ENCODE results near the gene PCDHA6. TPM values are rescaled to one million over a fixed set of nuclear protein-coding genes. Genes with fewer than 3 reads are reported as not detected.
"Not testable (repeated sequence)": the region's sequence is repeated elsewhere in the genome, so short reads cannot be mapped to it uniquely, and the experiment has no call there.

The PCDHA6 gene
- total and polyA plus RNA-seq, 8 donors = 0.31 to 1.7 (median 1.1) TPM

DNA sequence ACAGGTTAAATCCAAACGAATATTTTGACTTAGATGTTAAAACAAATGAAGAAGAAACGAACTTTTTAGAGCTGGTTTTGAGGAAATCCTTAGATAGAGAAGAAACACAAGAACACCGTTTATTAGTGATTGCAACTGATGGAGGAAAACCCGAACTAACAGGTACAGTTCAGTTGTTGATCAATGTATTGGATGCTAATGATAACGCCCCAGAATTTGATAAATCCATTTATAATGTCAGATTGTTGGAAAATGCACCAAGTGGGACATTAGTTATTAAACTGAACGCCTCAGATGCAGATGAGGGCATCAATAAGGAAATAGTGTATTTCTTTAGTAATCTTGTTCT lies 5.5 kb upstream of the PCDHA6 start:
- no peak for FAIRE-seq

DNA sequence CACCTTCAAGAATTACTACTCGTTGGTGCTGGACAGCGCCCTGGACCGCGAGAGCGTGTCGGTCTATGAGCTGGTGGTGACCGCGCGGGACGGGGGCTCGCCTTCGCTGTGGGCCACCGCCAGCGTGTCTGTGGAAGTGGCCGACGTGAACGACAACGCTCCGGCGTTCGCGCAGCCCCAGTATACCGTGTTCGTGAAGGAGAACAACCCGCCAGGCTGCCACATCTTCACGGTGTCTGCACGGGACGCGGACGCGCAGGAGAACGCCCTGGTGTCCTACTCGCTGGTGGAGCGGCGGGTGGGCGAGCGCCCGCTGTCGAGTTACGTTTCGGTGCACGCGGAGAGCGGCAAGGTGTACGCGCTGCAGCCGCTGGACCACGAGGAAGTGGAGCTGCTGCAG lies 4.8 kb upstream of the PCDHA6 start:
- ATAC-seq; H3K4me1 ChIP-seq; FAIRE-seq; H3K27ac ChIP-seq; H3K9me3 ChIP-seq; intact Hi-C loops (cut with DNase I); H3K27me3 ChIP-seq; H3K4me3 ChIP-seq; H3K36me3 ChIP-seq: not testable (repeated sequence)
- DNase-seq = peak in 2 of 6 donors; percentile 27 to 44
- 40 to 45% methylated on average over 48 of the region's 48 CpGs for WGBS, 2 donors

More for the DNA sequence above, 5.5 kb upstream of the PCDHA6 start:
- DNase-seq (no peak), ATAC-seq (no peak)
- Histone ChIP-seq H3K27me3 (no peaks in the 10 kb centered on the region), H3K9me3 (no peaks in the 10 kb centered on the region), H3K4me3 (no peak overlapping the region), H3K36me3 (no peaks in the 10 kb centered on the region), H3K27ac (no peak overlapping the region), H3K4me1 (no peaks in the 10 kb centered on the region)
- TF ChIP-seq, protein P1, sequence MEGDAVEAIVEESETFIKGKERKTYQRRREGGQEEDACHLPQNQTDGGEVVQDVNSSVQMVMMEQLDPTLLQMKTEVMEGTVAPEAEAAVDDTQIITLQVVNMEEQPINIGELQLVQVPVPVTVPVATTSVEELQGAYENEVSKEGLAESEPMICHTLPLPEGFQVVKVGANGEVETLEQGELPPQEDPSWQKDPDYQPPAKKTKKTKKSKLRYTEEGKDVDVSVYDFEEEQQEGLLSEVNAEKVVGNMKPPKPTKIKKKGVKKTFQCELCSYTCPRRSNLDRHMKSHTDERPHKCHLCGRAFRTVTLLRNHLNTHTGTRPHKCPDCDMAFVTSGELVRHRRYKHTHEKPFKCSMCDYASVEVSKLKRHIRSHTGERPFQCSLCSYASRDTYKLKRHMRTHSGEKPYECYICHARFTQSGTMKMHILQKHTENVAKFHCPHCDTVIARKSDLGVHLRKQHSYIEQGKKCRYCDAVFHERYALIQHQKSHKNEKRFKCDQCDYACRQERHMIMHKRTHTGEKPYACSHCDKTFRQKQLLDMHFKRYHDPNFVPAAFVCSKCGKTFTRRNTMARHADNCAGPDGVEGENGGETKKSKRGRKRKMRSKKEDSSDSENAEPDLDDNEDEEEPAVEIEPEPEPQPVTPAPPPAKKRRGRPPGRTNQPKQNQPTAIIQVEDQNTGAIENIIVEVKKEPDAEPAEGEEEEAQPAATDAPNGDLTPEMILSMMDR (IDR thresholded peaks at IDR 0.05) = no peak
- WGBS, 2 donors = 25 to 27% methylated on average over 6 of the region's 6 CpGs
- intact Hi-C loops (cut with DNase I) = no loop called here

DNA sequence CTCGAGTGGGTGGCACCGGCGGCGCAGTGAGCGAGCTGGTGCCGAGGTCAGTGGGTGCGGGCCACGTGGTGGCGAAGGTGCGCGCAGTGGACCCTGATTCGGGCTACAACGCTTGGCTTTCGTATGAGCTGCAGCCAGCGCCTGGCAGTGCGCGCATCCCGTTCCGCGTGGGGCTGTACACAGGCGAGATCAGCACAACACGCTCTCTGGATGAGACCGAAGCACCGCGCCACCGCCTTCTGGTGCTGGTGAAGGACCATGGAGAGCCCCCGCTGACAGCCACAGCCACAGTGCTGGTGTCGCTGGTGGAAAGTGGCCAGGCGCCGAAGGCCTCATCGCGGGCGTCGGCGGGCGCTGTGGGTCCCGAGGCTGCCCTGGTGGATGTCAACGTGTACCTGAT lies 4.3 kb upstream of the PCDHA6 start:
- peak in 2 of 6 donors; percentile 44 to 49 for DNase-seq
- H3K4me1 ChIP-seq = no peaks in the 10 kb centered on the region
- H3K36me3 ChIP-seq = no peaks in the 10 kb centered on the region
- ATAC-seq = no peak
- no peak overlapping the region for H3K27ac ChIP-seq
- TF ChIP-seq, protein P1 (IDR thresholded peaks at IDR 0.05) = no peak
- H3K27me3 ChIP-seq = no peaks in the 10 kb centered on the region
- FAIRE-seq = no peak
- no peaks in the 10 kb centered on the region for H3K9me3 ChIP-seq
- WGBS, 2 donors = 50 to 56% methylated on average over 10 to 38 of the region's 38 CpGs
- no peak overlapping the region for H3K4me3 ChIP-seq
- intact Hi-C loops (cut with DNase I) = no loop called here

DNA sequence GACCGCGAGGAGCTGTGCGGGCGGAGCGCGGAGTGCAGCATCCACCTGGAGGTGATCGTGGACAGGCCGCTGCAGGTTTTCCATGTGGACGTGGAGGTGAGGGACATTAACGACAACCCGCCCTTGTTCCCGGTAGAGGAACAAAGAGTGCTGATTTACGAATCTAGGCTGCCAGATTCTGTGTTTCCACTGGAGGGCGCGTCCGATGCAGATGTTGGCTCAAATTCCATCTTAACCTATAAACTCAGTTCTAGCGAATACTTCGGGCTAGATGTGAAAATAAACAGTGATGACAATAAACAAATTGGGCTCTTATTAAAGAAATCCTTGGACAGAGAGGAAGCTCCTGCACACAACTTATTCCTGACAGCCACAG lies 590 bp downstream of the PCDHA6 start:
- no peak for FAIRE-seq
- intact Hi-C loops (cut with DNase I) = no loop called here
- peak in 3 of 4 donors; percentile 43 to 48 (median 46) for ATAC-seq

DNA sequence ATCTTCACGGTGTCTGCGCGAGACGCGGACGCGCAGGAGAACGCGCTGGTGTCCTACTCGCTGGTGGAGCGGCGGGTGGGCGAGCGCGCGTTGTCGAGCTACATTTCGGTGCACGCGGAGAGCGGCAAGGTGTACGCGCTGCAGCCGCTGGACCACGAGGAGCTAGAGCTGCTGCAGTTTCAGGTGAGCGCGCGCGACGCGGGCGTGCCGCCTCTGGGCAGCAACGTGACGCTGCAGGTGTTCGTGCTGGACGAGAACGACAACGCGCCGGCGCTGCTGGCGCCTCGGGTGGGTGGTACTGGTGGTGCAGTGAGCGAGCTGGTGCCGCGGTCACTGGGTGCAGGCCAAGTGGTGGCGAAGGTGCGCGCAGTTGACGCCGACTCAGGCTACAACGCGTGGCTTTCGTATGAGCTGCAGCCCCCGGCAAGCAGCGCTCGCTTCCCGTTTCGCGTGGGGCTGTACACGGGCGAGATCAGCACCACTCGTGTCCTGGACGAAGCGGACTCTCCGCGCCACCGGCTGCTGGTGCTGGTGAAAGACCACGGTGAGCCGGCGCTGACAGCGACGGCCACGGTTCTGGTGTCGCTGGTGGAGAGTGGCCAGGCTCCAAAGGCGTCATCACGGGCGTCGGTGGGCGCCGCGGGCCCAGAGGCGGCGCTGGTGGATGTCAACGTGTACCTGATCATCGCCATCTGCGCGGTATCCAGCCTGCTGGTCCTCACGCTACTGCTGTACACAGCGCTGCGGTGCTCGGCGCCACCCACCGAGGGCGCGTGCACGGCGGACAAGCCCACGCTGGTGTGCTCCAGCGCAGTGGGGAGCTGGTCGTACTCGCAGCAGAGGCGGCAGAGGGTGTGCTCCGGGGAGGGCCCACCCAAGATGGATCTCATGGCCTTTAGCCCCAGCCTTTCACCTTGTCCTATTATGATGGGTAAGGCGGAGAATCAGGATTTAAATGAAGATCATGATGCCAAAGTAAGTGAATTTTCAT lies 2.0 kb downstream of the PCDHA6 start:
- H3K9me3 ChIP-seq; intact Hi-C loops (cut with DNase I); H3K27ac ChIP-seq; H3K27me3 ChIP-seq; H3K4me1 ChIP-seq; FAIRE-seq; H3K36me3 ChIP-seq; H3K4me3 ChIP-seq; ATAC-seq: not testable (repeated sequence)
- WGBS, 2 donors = 32 to 33% methylated on average over 100 to 106 of the region's 106 CpGs
- DNase-seq = peak in 1 of 6 donors; percentile 41

More for the DNA sequence above, 590 bp downstream of the PCDHA6 start:
- H3K27ac ChIP-seq = no peak overlapping the region
- H3K4me3 ChIP-seq = peak overlapping the region in 2 of 4 donors; percentile 13 to 20
- H3K9me3 ChIP-seq = no peaks in the 10 kb centered on the region
- TF ChIP-seq, protein P1 (IDR thresholded peaks at IDR 0.05) = no peak
- no peaks in the 10 kb centered on the region for H3K36me3 ChIP-seq
- H3K4me1 ChIP-seq = no peaks in the 10 kb centered on the region
- H3K27me3 ChIP-seq = no peaks in the 10 kb centered on the region
- 20 to 21% methylated on average over 12 to 18 of the region's 18 CpGs for whole genome bisulfite sequencing, 2 donors
- DNase-seq = no peak

DNA sequence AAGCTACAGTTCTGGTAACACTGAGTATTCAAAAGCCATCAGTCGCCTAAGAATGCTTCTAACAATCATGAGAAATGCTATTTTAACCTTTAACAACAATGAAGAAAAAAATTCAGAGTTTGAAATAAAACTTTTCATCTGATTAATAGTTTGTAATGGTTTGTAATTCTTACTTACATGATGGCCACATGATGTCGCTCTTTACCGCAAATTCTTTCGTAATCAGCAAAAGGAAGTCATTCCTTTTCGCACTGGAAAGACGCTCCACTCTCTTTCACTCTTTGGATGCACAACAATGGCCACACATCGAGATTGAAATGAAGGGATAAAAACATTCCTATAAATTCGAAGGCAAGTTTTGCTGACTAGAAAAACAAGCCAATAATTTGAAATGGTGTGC lies 6.2 kb downstream of the PCDHA6 start, which contains the start of gene PCDHA7:
TSS of gene PCDHA7 (plus strand) at position 277 of the 400 bp plus-strand sequence. CDS start at position 392, 115 bp downstream.
- TF ChIP-seq, protein P1 (IDR thresholded peaks at IDR 0.05) = no peak
- H3K27ac ChIP-seq = no peak within 1 kb of the TSS
- intact Hi-C loops (cut with DNase I) = no loop called here
- ATAC-seq (peak in 1 of 4 donors; percentile 61), DNase-seq (no peak), FAIRE-seq (no peak)
- peaks cover 0 to 3% (median 0%) of the 10 kb centered on the region in 4 donors for H3K9me3 ChIP-seq
- no peaks in the 10 kb centered on the region for H3K27me3 ChIP-seq
- H3K4me3 ChIP-seq = no peak within 1 kb of the TSS
- H3K36me3 ChIP-seq = no peaks in the 10 kb centered on the region
- 4 to 8% methylated on average over 8 of the region's 8 CpGs for WGBS, 2 donors
- H3K4me1 ChIP-seq = no peaks in the 10 kb centered on the region

DNA sequence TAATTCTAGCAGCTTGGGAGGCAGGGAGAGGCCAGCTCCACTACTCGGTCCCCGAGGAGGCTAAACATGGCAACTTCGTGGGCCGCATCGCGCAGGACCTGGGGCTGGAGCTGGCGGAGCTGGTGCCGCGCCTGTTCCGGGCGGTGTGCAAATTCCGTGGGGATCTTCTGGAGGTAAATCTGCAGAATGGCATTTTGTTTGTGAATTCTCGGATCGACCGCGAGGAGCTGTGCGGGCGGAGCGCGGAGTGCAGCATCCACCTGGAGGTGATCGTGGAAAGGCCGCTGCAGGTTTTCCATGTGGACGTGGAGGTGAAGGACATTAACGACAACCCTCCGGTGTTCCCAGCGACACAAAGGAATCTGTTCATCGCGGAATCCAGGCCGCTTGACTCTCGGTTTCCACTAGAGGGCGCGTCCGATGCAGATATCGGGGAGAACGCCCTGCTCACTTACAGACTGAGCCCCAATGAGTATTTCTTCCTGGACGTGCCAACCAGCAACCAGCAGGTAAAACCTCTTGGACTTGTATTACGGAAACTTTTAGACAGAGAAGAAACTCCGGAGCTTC lies 6.8 kb downstream of the PCDHA6 start:
- WGBS, 2 donors = 13 to 15% methylated on average over 26 of the region's 38 CpGs
- H3K4me3 ChIP-seq; intact Hi-C loops (cut with DNase I); DNase-seq; H3K27ac ChIP-seq; FAIRE-seq; H3K36me3 ChIP-seq; H3K9me3 ChIP-seq; H3K4me1 ChIP-seq; H3K27me3 ChIP-seq: not testable (repeated sequence)
- ATAC-seq = peak in 1 of 4 donors; percentile 41

Data from pancreas (tissue), 10 donors.